Gastrocnemius medialis (tissue), 4 donors: ENCODE measurements around the gene SLC1A7. TPM values are rescaled to one million over a fixed set of nuclear protein-coding genes. Genes with fewer than 3 reads are reported as not detected.

Experiments
- ATAC-seq, 2 donors: fragments of 150-250 bp; one replicate each; pipeline ENCODE4 v1.9.1; 2016
- DNase-seq, 2 donors: peaks; one replicate each; pipeline ENCODE4 v3.0.0-alpha.2; 2019
- H3K27ac ChIP-seq, 4 donors: fragments of 200-600 bp; sonication (generic); 1 replicate in 1 of 4; 2 replicates in 3 of 4; pipeline ENCODE4 v1.5.1; 2016 to 2018; ENCODE audit warnings: mild to moderate bottlenecking in 2 of 4, moderate library complexity in 1 of 4
- H3K27me3 ChIP-seq, 3 donors: fragments of 200-600 bp; sonication (generic) in 2 of 3; 1 replicate in 1 of 3; 2 replicates in 2 of 3; pipeline versions ENCODE4 v1.5.1 to v1.6.0; 2016 to 2019; ENCODE audit warnings: mild to moderate bottlenecking in 1 of 3, moderate library complexity in 1 of 3
- H3K36me3 ChIP-seq, 2 donors: fragments of 200-600 bp; sonication (generic) in 1 of 2; one replicate each; pipeline ENCODE4 v1.5.1; 2017 to 2018
- H3K4me1 ChIP-seq, 2 donors: fragments of 200-600 bp; sonication (generic) in 1 of 2; one replicate each; pipeline ENCODE4 v1.5.1; 2016 to 2017; ENCODE audit warnings: mild to moderate bottlenecking in 2 of 2
- H3K4me3 ChIP-seq, 4 donors: fragments of 200-600 bp; sonication (generic) in 3 of 4; 1 replicate in 1 of 4; 2 replicates in 3 of 4; pipeline ENCODE4 v1.5.1; 2016 to 2019; ENCODE audit warnings: mild to moderate bottlenecking in 2 of 4
- H3K9me3 ChIP-seq, 3 donors: fragments of 200-600 bp; sonication (generic) in 2 of 3; 1 replicate in 1 of 3; 2 replicates in 2 of 3; pipeline ENCODE4 v1.5.1; 2016 to 2019
- POLR2A ChIP-seq, 2 donors: fragments of 450-650 bp; IDR thresholded peaks; one replicate each; pipeline ENCODE4 v1.6.1; 2017; ENCODE audit warnings: antibody characterized with exemption in 2 of 2, mild to moderate bottlenecking in 2 of 2, moderate library complexity in 2 of 2
- in situ Hi-C, 4 donors: fragments of 200-750 bp; cut with MboI; loops; one replicate each; pipeline versions ENCODE4 v1.15.0 to v1.8.0; 2017; ENCODE audit warnings: low sequenced_read_pairs in 4 of 4
- intact Hi-C: fragments of 100-400 bp; cut with DNase I; formaldehyde crosslinking; loops from one replicate; pipeline ENCODE4 v1.15.1; 2023; ENCODE audit warnings: low total_unique reads
- total RNA-seq, 4 donors: library from RNA; depleted of rRNA; stranded (reverse); fragments of >200 nt; gene quantifications; one replicate each; pipeline versions ENCODE4 v1.1.0 to v1.2.3, GENCODE V29; 2016
- TF ChIP-seq, protein P1 (sequence below), 5 experiments: fragments of 450-650 bp in 3 of 5; fragments of 200-600 bp in 2 of 5; sonication (generic) in 2 of 5; IDR thresholded peaks in 4 of 5; conservative IDR thresholded peaks in 1 of 5; 1 replicate in 4 of 5; 2 replicates in 1 of 5; pipeline ENCODE4 v1.5.1; 2016 to 2019; ENCODE audit warnings: antibody characterized with exemption in 5 of 5, mild to moderate bottlenecking in 3 of 5, moderate library complexity in 3 of 5

Gene SLC1A7
- total RNA-seq, 4 donors from 2014 or later, result 0.24 to 1.1 (median 0.25) TPM; not detected in 1

DNA sequence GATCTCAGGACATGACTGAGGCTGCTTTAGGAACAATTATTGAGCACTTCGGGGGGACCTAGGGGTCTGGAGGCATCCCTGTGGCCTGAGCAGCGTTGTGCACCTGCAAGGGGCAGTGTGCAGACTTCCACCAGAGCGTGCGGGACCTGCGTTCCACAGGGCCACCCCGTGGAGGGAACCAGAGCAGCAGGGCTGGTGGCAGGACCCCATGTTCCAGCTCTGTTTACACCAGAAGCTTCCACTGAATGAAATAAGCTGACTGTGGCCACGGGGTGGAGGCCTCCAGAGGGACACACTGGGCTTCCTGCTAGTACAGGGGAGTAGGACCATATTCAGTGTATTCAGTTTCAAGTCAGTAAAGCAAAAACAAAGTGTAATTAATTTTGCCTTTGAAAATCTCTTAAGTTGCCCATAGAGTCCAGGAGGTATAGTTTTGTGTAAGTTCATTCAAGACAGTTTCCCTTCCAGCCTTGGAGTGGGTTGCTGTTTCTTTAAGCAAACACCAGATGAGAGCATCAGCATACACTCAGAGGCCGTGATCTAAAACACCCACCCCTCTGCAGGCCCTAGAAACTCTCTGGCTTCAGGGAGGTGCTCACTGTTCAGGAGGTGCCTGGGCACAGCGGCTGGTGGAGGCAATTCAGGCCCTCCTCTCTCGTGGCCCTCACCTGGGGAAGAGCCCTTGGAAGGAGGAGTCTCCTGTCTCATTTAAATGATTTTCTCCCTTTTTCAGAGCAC, 16.6 kb downstream of the SLC1A7 start:
- in situ Hi-C loops (no loop called here), intact Hi-C loops (no loop called here)
- H3K4me1 ChIP-seq, result peaks cover 0 to 8% of the 10 kb centered on the region in 2 donors
- H3K4me3 ChIP-seq, result no peak overlapping the region
- H3K36me3 ChIP-seq, result no peaks in the 10 kb centered on the region
- DNase-seq, result peak in 1 of 2 donors; percentile 50
- ATAC-seq, result peak in 1 of 2 donors; percentile 45
- H3K9me3 ChIP-seq, result no peaks in the 10 kb centered on the region
- TF ChIP-seq, protein P1, sequence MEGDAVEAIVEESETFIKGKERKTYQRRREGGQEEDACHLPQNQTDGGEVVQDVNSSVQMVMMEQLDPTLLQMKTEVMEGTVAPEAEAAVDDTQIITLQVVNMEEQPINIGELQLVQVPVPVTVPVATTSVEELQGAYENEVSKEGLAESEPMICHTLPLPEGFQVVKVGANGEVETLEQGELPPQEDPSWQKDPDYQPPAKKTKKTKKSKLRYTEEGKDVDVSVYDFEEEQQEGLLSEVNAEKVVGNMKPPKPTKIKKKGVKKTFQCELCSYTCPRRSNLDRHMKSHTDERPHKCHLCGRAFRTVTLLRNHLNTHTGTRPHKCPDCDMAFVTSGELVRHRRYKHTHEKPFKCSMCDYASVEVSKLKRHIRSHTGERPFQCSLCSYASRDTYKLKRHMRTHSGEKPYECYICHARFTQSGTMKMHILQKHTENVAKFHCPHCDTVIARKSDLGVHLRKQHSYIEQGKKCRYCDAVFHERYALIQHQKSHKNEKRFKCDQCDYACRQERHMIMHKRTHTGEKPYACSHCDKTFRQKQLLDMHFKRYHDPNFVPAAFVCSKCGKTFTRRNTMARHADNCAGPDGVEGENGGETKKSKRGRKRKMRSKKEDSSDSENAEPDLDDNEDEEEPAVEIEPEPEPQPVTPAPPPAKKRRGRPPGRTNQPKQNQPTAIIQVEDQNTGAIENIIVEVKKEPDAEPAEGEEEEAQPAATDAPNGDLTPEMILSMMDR (IDR thresholded peaks at IDR 0.05 in 4 of 5, conservative IDR thresholded peaks at IDR 0.05 in 1 of 5), result no peak
- no peak for TF ChIP-seq POLR2A (IDR thresholded peaks at IDR 0.05)
- peak overlapping the region; percentile 13 to 35 (median 26) for H3K27ac ChIP-seq
- H3K27me3 ChIP-seq, result no peaks in the 10 kb centered on the region

DNA sequence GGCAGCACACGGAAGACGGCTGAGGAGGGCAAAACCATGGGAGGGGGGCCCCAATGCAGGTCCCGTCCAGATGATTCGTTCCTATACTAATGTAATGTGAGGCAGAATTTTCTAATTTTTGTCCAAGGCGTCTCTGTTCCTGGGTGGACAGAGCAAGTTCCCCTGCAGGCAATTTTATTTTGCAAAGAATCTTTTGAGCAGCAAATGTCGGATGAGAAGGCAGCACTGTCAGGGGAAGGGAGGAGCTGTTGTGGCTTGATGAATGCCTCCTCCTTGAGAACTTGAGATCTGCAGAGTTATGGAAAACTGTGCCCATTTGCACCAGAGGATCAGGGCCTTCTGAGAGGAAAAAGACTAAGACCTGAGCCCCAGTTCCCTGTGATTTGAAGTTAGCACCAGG, 17.3 kb downstream of the SLC1A7 start:
- intact Hi-C loops (no loop called here), in situ Hi-C loops (no loop called here)
- Histone ChIP-seq H3K9me3 (no peaks in the 10 kb centered on the region), H3K27me3 (no peaks in the 10 kb centered on the region), H3K36me3 (no peaks in the 10 kb centered on the region), H3K4me3 (no peak overlapping the region), H3K4me1 (peaks cover 0 to 8% of the 10 kb centered on the region in 2 donors), H3K27ac (peak overlapping the region in 3 of 4 donors; percentile 7 to 32 (median 13))
- ATAC-seq (no peak), DNase-seq (no peak)
- TF ChIP-seq POLR2A (IDR thresholded peaks at IDR 0.05), result no peak

DNA sequence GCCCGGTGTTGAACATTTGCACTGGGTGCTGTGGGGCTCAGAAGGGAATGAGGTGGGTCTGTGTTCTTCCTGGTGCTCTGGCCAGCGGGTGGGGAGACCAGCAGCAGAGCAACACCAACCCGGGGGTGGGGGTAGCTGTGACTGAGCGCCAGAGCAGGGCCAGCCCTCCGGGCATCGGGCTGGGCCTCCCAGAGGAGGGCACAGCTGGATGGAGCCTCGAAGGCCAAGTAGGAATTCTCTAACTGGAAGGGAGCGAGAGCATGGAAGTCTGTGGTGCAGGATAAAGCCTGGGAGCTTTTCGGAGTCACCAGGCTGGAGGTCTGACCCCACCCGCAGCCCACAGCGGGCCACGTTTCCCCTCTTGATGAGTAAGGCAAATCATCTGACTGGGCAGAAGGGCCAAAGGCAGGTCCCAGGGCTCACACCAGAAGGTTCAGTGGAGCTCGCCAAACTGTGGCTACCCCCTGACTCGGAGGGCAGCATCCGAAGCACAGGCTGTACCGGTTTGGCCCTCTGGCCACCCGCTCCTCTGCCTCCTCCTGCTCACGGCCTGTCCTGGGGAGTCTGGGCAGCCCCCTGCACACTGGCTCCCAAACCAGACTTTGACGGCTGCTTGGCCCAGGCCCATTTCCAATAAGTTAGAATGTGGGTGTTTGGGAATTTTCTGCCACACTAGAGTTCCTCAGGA, 18.8 kb downstream of the SLC1A7 start:
- intact Hi-C loops, result no loop called here
- H3K27ac ChIP-seq, result peak overlapping the region; percentile 59 to 68 (median 66)
- H3K4me1 ChIP-seq, result peaks cover 0 to 8% of the 10 kb centered on the region in 2 donors
- H3K27me3 ChIP-seq, result no peaks in the 10 kb centered on the region
- DNase-seq (peak; percentile 52 to 62), ATAC-seq (peak; percentile 21 to 45)
- H3K9me3 ChIP-seq, result no peaks in the 10 kb centered on the region
- TF ChIP-seq, protein P1 (IDR thresholded peaks at IDR 0.05 in 4 of 5, conservative IDR thresholded peaks at IDR 0.05 in 1 of 5), result no peak
- TF ChIP-seq POLR2A (IDR thresholded peaks at IDR 0.05), result no peak
- no peak overlapping the region for H3K4me3 ChIP-seq
- H3K36me3 ChIP-seq, result no peaks in the 10 kb centered on the region
- in situ Hi-C loops, result no loop called here

DNA sequence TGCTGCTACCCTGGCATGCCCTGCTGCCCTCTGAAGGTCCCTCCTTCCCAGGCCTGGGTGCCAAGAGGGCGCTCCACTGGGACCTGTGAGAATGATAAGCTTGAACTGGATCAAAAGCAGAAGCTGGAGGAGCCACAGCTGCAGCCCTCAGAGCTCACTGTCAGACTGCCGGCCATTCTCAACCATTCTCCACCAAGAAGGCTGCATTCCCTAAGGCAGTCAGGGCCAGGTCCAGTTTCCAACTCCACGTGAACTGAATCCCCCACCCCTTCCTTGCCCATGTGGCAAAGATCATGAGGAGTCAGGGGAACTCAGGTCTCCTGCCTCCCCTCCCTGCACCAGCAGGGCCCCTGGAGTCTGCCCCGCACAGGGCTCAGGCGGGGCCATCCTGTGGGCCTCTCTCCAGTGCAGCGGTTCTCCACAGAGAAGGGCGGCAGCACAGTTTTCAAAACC, 19.5 kb downstream of the SLC1A7 start:
- Histone ChIP-seq H3K36me3 (no peaks in the 10 kb centered on the region), H3K27ac (peak overlapping the region; percentile 59 to 68 (median 66)), H3K4me1 (peaks cover 0 to 8% of the 10 kb centered on the region in 2 donors), H3K9me3 (no peaks in the 10 kb centered on the region), H3K27me3 (no peaks in the 10 kb centered on the region), H3K4me3 (no peak overlapping the region)
- TF ChIP-seq, protein P1 (IDR thresholded peaks at IDR 0.05 in 4 of 5, conservative IDR thresholded peaks at IDR 0.05 in 1 of 5), result no peak
- TF ChIP-seq POLR2A (IDR thresholded peaks at IDR 0.05), result no peak
- ATAC-seq (no peak), DNase-seq (no peak)
- intact Hi-C loops (no loop called here), in situ Hi-C loops (no loop called here)
